Activated gamma-delta T cell treated with Interleukin-2 at 50 U/mL for 16 hours (primary cell): ENCODE data around the gene RHNO1.

Experiments
- DNase-seq: peaks from one replicate; pipeline ENCODE4 v3.0.0-alpha.2; 2020

The RHNO1 gene

DNA sequence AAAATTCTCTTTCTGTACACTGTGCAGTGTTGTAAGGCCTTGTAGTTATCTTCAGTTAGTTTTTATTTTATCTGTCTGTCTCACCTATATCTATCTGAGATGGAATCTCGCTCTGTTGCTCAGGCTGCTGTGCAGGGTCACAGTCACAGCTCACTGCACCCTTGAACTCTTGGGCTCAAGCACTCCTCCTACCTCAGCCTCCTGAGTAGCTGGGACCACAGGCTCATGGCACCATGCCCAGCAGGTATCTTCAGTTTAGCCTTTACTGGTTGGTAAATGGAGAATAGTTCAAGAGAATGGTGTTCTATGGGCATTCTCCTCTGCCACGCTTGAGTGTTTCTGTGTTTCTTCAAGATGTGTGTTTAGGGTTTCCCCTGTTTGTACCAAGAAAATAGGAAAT, 27.2 kb downstream of the RHNO1 start:
- DNase-seq, result no peak

DNA sequence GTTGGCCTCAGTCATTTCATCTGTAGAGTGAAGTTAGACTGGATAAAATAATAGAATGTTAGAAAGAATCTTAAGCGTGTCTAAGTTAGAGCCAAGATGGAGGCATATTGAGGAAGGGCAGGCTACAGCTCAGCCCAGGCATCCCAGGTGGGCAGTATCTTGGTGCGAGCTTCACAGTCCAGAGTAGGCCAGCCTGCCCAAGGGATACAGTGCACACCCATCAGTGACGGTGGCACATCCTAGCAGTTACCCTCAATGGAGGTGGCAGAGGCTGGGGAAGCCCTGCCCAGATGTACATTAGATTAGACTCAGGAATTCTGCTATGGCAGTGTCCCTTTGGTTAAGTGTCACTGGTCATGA, 35.2 kb downstream of the RHNO1 start:
- DNase-seq, result no peak

DNA sequence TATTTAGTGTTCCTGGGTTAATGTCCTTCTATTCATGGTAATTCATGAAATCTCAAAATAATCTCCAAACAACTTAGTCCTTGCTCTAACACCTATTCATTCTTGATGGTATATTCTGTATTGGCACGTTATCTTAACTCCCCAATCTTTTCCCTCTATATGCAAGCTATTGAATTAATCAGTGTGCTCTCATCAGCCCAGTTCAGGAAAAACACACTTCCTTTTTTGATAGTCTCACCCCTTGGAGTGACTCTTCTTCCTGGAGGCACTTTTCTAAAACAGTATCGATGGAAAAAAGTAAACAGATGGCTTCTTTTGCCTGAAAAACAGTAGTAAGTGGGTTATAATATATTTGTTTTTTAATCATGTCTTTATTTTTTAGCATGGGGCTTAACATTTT, 42.2 kb downstream of the RHNO1 start:
- DNase-seq, result no peak

DNA sequence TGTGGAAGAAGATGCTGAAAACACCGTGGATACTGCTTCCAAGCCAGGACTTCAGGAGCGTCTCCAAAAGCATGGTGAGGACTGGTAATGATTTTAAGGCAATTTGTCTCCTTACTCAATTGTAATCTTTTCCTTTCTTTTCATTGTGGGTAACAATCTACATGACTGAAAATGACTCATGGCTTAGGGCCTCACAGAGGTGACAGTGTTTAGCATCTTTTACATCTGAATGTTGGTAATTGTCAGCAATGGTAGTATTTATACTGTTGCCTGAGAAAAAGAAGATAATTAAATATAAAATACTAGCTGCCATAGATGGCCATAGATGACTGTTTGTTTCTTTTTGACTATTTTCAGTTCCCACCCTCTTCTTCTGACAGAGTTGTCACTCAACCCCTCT, 45.3 kb downstream of the RHNO1 start:
- DNase-seq, result no peak

DNA sequence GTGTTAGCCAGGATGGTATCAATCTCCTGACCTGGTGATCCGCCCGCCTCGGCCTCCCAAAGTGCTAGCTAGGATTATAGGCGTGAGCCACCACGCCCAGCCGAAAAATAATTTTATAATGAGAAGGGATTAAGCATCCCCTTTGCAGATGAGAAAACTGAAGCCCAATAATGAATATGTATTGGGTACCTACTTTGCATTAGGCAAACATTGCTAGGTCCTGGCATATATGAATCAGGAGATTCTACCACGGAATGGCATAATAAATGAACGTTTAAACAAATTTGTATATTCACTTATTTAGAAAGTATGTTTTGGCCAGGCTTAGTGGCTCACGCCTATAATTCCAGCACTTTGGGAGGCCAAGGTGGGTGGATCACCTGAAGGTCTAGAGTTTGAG, 46.0 kb downstream of the RHNO1 start:
- no peak for DNase-seq

DNA sequence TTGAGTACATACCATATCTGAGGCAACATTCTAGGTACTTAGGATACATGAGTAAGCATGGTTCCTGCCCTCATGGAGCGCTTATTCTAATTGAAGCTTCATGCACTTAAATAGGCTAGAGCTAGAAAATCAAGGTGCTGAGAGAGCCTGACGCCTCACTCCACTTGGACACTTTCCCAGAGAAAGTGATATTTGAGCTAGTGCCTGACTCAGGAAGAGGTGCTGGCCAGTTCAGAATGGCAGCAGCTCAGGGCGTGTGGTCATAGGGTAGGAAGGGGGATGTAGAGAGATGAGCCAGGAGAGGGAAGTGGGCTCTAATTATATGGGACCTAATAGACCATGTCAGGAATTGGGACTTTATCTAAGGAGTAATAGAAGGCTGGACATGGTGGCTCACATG, 47.0 kb downstream of the RHNO1 start:
- no peak for DNase-seq

DNA sequence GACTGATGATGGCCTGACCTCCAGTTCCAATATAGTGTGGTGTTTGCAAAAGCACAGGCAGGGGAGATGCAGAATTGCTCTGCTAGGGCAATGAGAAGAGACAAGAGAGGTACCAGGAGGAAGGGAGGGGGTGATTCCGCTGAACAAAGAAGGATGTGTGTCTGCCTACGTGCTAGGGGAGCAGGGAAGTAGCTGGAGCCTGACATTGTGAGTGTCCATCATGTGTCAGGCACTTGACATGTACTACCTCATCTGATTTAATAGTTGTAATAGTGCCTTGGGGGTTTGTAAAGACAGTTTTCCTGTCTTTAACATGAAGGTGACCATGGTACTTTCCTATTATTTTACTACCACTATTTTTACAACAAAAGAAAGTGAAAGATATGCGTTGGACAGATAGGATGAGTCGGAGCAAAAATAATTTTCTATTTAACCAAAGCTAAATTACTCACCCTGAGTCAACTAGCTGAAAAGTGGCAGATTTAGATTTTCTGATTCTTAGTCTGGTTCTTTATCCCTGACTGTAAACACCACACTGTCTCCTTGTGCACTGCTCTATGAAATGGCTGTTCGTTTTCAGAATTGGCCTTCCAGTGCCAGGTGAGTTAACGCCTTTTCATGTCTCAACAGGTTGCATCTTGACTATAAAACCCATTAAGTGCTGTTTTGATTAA, 48.4 kb downstream of the RHNO1 start:
- no peak for DNase-seq

DNA sequence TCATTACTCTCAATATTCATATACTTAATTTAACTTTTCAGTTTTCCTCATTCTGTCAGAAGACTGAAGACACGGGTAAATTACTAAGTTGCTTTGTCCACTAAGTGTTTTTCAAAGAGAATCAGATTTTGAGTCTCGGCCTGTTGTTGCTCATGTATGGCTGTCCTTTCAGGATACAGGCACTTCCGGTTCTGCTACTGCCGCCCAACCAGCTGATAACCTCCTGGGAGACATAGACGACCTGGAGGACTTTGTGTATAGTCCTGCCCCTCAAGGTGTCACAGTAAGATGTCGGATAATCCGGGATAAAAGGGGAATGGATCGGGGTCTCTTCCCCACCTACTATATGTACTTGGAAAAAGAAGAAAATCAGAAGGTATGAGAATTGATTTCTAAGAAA, 53.8 kb downstream of the RHNO1 start:
- DNase-seq, result no peak

DNA sequence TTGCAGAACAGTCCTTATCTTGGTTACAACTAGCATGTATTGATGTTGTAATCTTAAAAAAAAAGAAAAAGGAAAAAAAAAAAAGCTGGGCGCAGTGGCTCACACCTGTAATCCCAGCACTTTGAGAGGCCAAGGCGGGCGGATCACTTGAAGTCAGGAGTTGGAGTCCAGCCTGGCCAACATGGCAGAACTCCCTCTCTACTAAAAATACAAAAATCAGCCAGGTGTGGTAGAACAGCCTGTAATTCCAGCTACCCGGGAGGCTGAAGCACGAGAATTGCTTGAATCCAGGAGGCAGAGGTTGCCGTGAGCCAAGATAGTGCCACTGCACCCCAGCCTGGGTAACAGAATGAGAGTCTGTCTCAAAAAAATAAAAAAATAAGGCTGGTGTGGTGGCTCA, 56.6 kb downstream of the RHNO1 start:
- no peak for DNase-seq

DNA sequence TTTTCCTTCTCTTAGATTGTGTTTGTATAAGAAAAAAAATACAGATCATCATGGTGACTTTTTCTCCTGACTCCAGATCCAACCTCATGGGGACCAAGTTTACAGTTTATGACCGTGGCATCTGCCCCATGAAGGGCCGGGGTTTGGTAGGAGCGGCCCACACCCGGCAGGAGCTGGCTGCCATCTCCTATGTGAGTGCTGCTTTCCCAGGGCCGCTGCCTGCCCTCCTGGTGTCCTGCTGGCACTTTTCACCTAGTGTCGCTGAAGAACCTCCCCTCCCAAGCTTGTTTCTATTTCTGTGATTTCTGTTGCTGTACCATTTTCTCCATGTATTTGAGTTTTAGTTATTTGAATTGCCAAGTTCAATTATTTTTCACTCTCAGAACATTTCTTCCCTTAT, 57.3 kb downstream of the RHNO1 start:
- no peak for DNase-seq

DNA sequence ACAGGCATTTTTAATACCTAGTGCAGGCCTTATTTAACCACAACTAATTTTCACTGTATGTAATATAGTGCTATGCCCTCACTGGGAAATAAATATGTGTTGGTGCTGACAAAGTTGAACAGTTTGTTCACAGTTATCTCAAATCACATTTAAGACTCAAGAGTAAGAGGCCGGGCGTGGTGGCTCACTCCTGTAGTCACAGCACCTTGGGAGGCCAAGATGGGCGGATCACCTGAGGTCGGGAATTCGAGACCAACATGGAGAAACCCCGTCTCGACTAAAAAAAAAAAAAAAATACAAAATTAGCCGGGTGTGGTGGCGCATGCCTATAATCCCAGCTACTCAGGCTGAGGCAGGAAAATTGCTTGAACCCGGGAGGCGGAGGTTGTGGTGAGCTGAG, 59.3 kb downstream of the RHNO1 start:
- DNase-seq, result no peak

DNA sequence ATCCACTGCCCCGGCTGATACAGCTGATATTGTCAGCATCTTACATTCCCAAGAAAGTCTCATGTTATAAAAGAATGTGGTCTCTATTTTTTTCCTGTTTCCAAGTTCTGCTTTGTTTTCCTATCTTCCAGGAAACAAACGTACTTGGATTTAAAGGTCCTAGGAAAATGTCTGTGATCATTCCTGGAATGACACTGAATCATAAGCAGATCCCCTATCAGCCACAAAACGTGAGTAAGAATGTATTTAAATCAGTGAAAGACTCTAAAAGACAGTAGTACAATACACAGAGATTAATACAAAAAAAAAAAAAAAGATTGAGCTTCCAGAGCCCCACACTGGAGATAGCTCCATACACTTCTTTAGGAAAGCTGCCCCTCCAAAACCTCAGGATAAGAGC, 60.5 kb downstream of the RHNO1 start:
- no peak for DNase-seq
